HCT116 (cell line): ENCODE results near the gene LYSMD4. TPM values are rescaled to one million over a fixed set of nuclear protein-coding genes. Genes with fewer than 3 reads are reported as not detected.

ENCODE experiments used
- ATAC-seq: fragments of 200-7000 bp; cut with Tn5 transposase; 2 replicates; pipeline ENCODE4 v1.9.1; 2020; ENCODE audit warnings: mild to moderate bottlenecking, moderate library complexity
- BruUV-seq: library from RNA; stranded (reverse); fragments of 400-500 nt; replicated peaks from 2 replicates; lab custom pipeline; 2021; lab: Mats Ljungman, UMichigan
- CTCF ChIA-PET: fragments of 300-600 bp; sonication (Branson Sonifier 250); formaldehyde crosslinking; loops from one replicate; lab custom pipeline; 2021; ENCODE audit warnings: antibody characterized with exemption; lab: Charles Lee
- POLR2A ChIA-PET: fragments of 300-600, 350-600 bp; sonication (Branson Sonifier 250); formaldehyde crosslinking; loops from one replicate; lab custom pipeline; 2021; ENCODE audit warnings: antibody characterized with exemption; lab: Charles Lee
- RAD21 ChIA-PET, 2 experiments: fragments of 300-600 bp; sonication (Branson Sonifier 250); formaldehyde crosslinking; loops; one replicate each; lab custom pipeline; 2023; ENCODE audit warnings: low total read pairs in 2 of 2; ENCODE audit not compliant: uncharacterized antibody in 2 of 2, unreplicated experiment in 2 of 2, low non-redundant PET in 1 of 2; lab: Charles Lee
- DNase-seq: peaks from one replicate; pipeline ENCODE4 v3.0.0-alpha.2; 2010; ENCODE audit warnings: low read depth, low spot score
- H2AFZ ChIP-seq: fragments of 200-600 bp; shearing (Covaris generic), sonication (generic); 2 replicates; pipeline ENCODE4 v1.6.1; 2017; ENCODE audit warnings: low read depth, mixed run types, mixed read lengths, antibody characterized with exemption, low read length; ENCODE audit not compliant: poor library complexity, severe bottlenecking
- H3K27ac ChIP-seq: 2 replicates; pipeline ENCODE4 v1.5.1; 2012; ENCODE audit warnings: low read depth, low read length
- H3K27me3 ChIP-seq: fragments of 200-600 bp; sonication (generic); 2 replicates; pipeline ENCODE4 v1.6.1; 2016; ENCODE audit warnings: mixed run types, low read length, mixed read lengths; ENCODE audit not compliant: insufficient read depth
- H3K36me3 ChIP-seq, 2 experiments: fragments of 200-500 bp in 1 of 2; fragments of 200-600 bp in 1 of 2; sonication (Bioruptor generic) in 1 of 2; sonication (generic) in 1 of 2; 2 replicates each; pipeline versions ENCODE4 v1.5.1 to v1.6.1; 2014 to 2016; ENCODE audit warnings: low read length in 2 of 2, inconsistent platforms in 1 of 2, mixed read lengths in 1 of 2, mixed run types in 1 of 2; ENCODE audit not compliant: insufficient read depth in 2 of 2, control insufficient read depth in 1 of 2
- H3K4me1 ChIP-seq, 2 experiments: fragments of 200-600 bp in 1 of 2; sonication (generic) in 1 of 2; 2 replicates each; pipeline versions ENCODE4 v1.5.1 to v1.6.1; 2012 to 2017; ENCODE audit warnings: low read length in 2 of 2, inconsistent platforms in 1 of 2, mild to moderate bottlenecking in 1 of 2, mixed read lengths in 1 of 2, mixed run types in 1 of 2, moderate library complexity in 1 of 2; ENCODE audit not compliant: insufficient read depth in 2 of 2, control insufficient read depth in 1 of 2
- H3K4me2 ChIP-seq: fragments of 200-600 bp; sonication (generic); 2 replicates; pipeline ENCODE4 v1.6.1; 2017; ENCODE audit warnings: mixed run types, low read length, mixed read lengths
- H3K4me3 ChIP-seq, 2 experiments: fragments of 200-600 bp in 1 of 2; sonication (generic) in 1 of 2; replicated peaks in 1 of 2; 2 replicates each; pipeline ENCODE4 v1.5.1; 2011 to 2016; ENCODE audit warnings: low read length in 2 of 2, control low read depth in 1 of 2, low read depth in 1 of 2, mild to moderate bottlenecking in 1 of 2, mixed read lengths in 1 of 2, mixed run types in 1 of 2
- H3K79me2 ChIP-seq: fragments of 200-600 bp; sonication (generic); 2 replicates; pipeline ENCODE4 v1.6.1; 2017; ENCODE audit warnings: mild to moderate bottlenecking, mixed run types, low read length, moderate library complexity, mixed read lengths; ENCODE audit not compliant: insufficient read depth
- H3K9ac ChIP-seq: fragments of 200-600 bp; sonication (generic); 2 replicates; pipeline ENCODE4 v1.6.1; 2016; ENCODE audit warnings: low read length, mixed read lengths
- H3K9me2 ChIP-seq: fragments of 200-600 bp; sonication (generic), shearing (Covaris generic); 2 replicates; pipeline ENCODE4 v1.6.1; 2017; ENCODE audit warnings: mixed run types, mild to moderate bottlenecking, moderate library complexity; ENCODE audit not compliant: insufficient read depth
- H3K9me3 ChIP-seq, 2 experiments: fragments of 200-500 bp in 1 of 2; fragments of 200-600 bp in 1 of 2; sonication (Bioruptor generic) in 1 of 2; sonication (generic) in 1 of 2; 2 replicates each; pipeline ENCODE4 v1.6.1; 2014 to 2017; ENCODE audit warnings: low read length in 2 of 2, mixed read lengths in 2 of 2, inconsistent platforms in 1 of 2, low read depth in 1 of 2, mild to moderate bottlenecking in 1 of 2, mixed run types in 1 of 2, moderate library complexity in 1 of 2; ENCODE audit not compliant: control insufficient read depth in 1 of 2, insufficient read depth in 1 of 2
- H4K20me1 ChIP-seq: fragments of 200-600 bp; sonication (generic), shearing (Covaris generic); 2 replicates; pipeline ENCODE4 v1.6.1; 2017; ENCODE audit warnings: mixed run types, mild to moderate bottlenecking, moderate library complexity; ENCODE audit not compliant: insufficient read depth
- CBX3 ChIP-seq: IDR thresholded peaks from 2 replicates; pipeline ENCODE4 v1.6.1; 2012; ENCODE audit warnings: low read depth
- CEBPB ChIP-seq: IDR thresholded peaks from 2 replicates; pipeline ENCODE4 v1.6.1; 2012; ENCODE audit warnings: low read depth
- EGR1 ChIP-seq: IDR thresholded peaks from 2 replicates; pipeline ENCODE4 v1.6.1; 2012; ENCODE audit warnings: low read depth
- ELF1 ChIP-seq: IDR thresholded peaks from 2 replicates; pipeline ENCODE4 v1.6.1; 2012; ENCODE audit warnings: low read depth, borderline replicate concordance
- EZH2phosphoT487 ChIP-seq: fragments of 200-600 bp; IDR thresholded peaks from 2 replicates; pipeline ENCODE4 v1.6.1; 2018; ENCODE audit warnings: antibody characterized with exemption, borderline replicate concordance
- JUND ChIP-seq: IDR thresholded peaks from 2 replicates; pipeline ENCODE4 v1.6.1; 2012
- POLR2A ChIP-seq: IDR thresholded peaks from 2 replicates; pipeline ENCODE4 v1.7.0; 2011; ENCODE audit warnings: borderline replicate concordance; ENCODE audit not compliant: insufficient read depth, insufficient read length; ENCODE audit errors: extremely low read depth
- POLR2AphosphoS5 ChIP-seq: IDR thresholded peaks from 2 replicates; pipeline ENCODE4 v1.6.1; 2011; ENCODE audit warnings: mild to moderate bottlenecking, low read depth, low read length, moderate library complexity
- RAD21 ChIP-seq: IDR thresholded peaks from 2 replicates; pipeline ENCODE4 v1.6.1; 2012; ENCODE audit warnings: low read depth, mild to moderate bottlenecking
- SP1 ChIP-seq: IDR thresholded peaks from 2 replicates; pipeline ENCODE4 v1.6.1; 2012; ENCODE audit warnings: low read depth
- SRF ChIP-seq: IDR thresholded peaks from 2 replicates; pipeline ENCODE4 v1.6.1; 2012; ENCODE audit warnings: low read depth
- ZFX ChIP-seq: fragments of 450-650 bp; IDR thresholded peaks from 2 replicates; pipeline ENCODE4 v1.6.1; 2017
- intact Hi-C: fragments of 100-400 bp; cut with micrococcal nuclease; formaldehyde crosslinking; loops from 2 replicates; pipeline ENCODE4 v1.10.0; 2022
- total RNA-seq: library from RNA; stranded (reverse); gene quantifications from one replicate; pipeline ENCODE4 v1.2.1, GENCODE V29; 2021; ENCODE audit not compliant: unreplicated experiment
- TF ChIP-seq, protein P1 (sequence below): IDR thresholded peaks from 2 replicates; pipeline ENCODE4 v1.6.1; 2012
- TF ChIP-seq, protein P2 (sequence below), 3 experiments: fragments of 200-600 bp in 1 of 3; sonication (generic) in 1 of 3; IDR thresholded peaks in 2 of 3; conservative IDR thresholded peaks in 1 of 3; 2 replicates each; pipeline ENCODE4 v1.5.1; 2012 to 2017; ENCODE audit warnings: low read depth in 2 of 3, low read length in 2 of 3, antibody characterized with exemption in 1 of 3, borderline replicate concordance in 1 of 3, control low read depth in 1 of 3, mild to moderate bottlenecking in 1 of 3, mixed read lengths in 1 of 3, mixed run types in 1 of 3, moderate library complexity in 1 of 3; ENCODE audit not compliant: insufficient read depth in 1 of 3

The LYSMD4 gene
- total RNA-seq, 1 experiment from 2014 or later: 8.6 TPM

DNA sequence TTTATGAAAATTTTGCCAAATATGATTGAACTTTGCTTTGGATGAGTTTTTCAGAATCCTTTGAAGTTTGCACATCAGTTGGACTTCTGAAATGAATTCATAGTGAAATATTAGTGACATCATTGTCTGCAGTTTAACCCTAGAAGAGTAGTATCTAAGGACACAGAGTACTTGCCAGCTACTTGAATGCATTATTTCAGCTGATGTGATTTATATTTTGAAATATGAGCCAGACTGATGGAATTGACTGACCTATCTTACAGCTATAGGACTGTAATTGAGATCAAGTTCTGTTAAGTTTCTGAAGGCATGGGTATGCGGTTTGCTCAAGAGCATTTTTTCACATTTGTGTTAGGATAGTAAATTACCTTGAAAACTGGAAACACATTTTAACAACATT, 51.2 kb downstream of the LYSMD4 start:
- no peak overlapping the region for H3K4me3 ChIP-seq
- intact Hi-C loops: no loop called here
- peaks cover 0 to 4% of the 10 kb centered on the region in 2 experiments; a peak in 1 of 4 replicates for H3K9me3 ChIP-seq
- ATAC-seq: no peak
- no peak overlapping the region for H3K9ac ChIP-seq
- 0 out of 2 replicates have a peak, but pooled peaks cover 7% of the 10 kb centered on the region for H3K79me2 ChIP-seq
- H4K20me1 ChIP-seq: no peaks in the 10 kb centered on the region
- H2AFZ ChIP-seq: no peak overlapping the region
- H3K36me3 ChIP-seq: no peaks in the 10 kb centered on the region; a peak in 1 of 4 replicates
- H3K27ac ChIP-seq: no peak overlapping the region
- H3K4me1 ChIP-seq: no peaks in the 10 kb centered on the region
- TF ChIP-seq EGR1 (no peak), CBX3 (no peak), EZH2phosphoT487 (no peak), SP1 (no peak), SRF (no peak), ZFX (no peak), JUND (no peak), CEBPB (no peak), POLR2AphosphoS5 (no peak), RAD21 (no peak), ELF1 (no peak), POLR2A (no peak)
- TF ChIP-seq, protein P1, sequence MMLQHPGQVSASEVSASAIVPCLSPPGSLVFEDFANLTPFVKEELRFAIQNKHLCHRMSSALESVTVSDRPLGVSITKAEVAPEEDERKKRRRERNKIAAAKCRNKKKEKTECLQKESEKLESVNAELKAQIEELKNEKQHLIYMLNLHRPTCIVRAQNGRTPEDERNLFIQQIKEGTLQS: no peak
- TF ChIP-seq, protein P2, sequence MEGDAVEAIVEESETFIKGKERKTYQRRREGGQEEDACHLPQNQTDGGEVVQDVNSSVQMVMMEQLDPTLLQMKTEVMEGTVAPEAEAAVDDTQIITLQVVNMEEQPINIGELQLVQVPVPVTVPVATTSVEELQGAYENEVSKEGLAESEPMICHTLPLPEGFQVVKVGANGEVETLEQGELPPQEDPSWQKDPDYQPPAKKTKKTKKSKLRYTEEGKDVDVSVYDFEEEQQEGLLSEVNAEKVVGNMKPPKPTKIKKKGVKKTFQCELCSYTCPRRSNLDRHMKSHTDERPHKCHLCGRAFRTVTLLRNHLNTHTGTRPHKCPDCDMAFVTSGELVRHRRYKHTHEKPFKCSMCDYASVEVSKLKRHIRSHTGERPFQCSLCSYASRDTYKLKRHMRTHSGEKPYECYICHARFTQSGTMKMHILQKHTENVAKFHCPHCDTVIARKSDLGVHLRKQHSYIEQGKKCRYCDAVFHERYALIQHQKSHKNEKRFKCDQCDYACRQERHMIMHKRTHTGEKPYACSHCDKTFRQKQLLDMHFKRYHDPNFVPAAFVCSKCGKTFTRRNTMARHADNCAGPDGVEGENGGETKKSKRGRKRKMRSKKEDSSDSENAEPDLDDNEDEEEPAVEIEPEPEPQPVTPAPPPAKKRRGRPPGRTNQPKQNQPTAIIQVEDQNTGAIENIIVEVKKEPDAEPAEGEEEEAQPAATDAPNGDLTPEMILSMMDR (IDR thresholded peaks at IDR 0.05 in 2 of 3, conservative IDR thresholded peaks at IDR 0.05 in 1 of 3; ENCODE audit: borderline replicate concordance in 1 of 3, insufficient read depth in 1 of 3, low read depth in 2 of 3, low read length in 2 of 3): no peak
- CTCF ChIA-PET: no interaction called here
- POLR2A ChIA-PET: no interaction called here
- no peaks in the 10 kb centered on the region for H3K9me2 ChIP-seq
- no peak for DNase-seq
- H3K27me3 ChIP-seq: no peaks in the 10 kb centered on the region
- no peak overlapping the region for H3K4me2 ChIP-seq
- RAD21 ChIA-PET: interaction anchor here in 1 of 2 experiments (0.6 kb wide), 1 partner anchor 18 kb away, joined by 3 read pairs; no protein-coding TSS in a partner anchor
- BruUV-seq: no TSS peak
